Thyroid gland (tissue), 4 donors: ENCODE measurements around the gene ATP6V0A4. TPM values are rescaled to one million over a fixed set of nuclear protein-coding genes. Genes with fewer than 3 reads are reported as not detected.

Experiments used
- DNase-seq, 2 donors: peaks; one replicate each; pipeline ENCODE4 v3.0.0-alpha.2; 2019
- H3K27ac ChIP-seq, 3 donors: fragments of 200-600 bp; sonication (generic); 1 replicate in 2 of 3; 2 replicates in 1 of 3; pipeline ENCODE4 v1.5.1; 2016 to 2019; ENCODE audit warnings: mild to moderate bottlenecking in 1 of 3, moderate library complexity in 1 of 3
- H3K27me3 ChIP-seq: fragments of 200-600 bp; sonication (generic); one replicate; pipeline ENCODE4 v1.5.1; 2019
- H3K36me3 ChIP-seq, 2 donors: fragments of 200-600 bp; sonication (generic); one replicate each; pipeline ENCODE4 v1.5.1; 2016 to 2019
- H3K4me1 ChIP-seq, 2 donors: fragments of 200-600 bp; sonication (generic); one replicate each; pipeline ENCODE4 v1.5.1; 2017 to 2019
- H3K4me3 ChIP-seq, 3 donors: fragments of 200-600 bp; sonication (generic); replicated peaks in 1 of 3; 1 replicate in 2 of 3; 2 replicates in 1 of 3; pipeline ENCODE4 v1.5.1; 2016; ENCODE audit warnings: mild to moderate bottlenecking in 1 of 3
- H3K9me3 ChIP-seq: fragments of 200-600 bp; sonication (generic); one replicate; pipeline ENCODE4 v1.5.1; 2017
- POLR2A ChIP-seq, 2 donors: fragments of 450-650 bp; IDR thresholded peaks; one replicate each; pipeline ENCODE4 v1.6.1; 2017; ENCODE audit warnings: antibody characterized with exemption in 2 of 2, mild to moderate bottlenecking in 2 of 2, moderate library complexity in 1 of 2
- WGBS, 2 donors: methylation state at CpG; one replicate each; pipeline ENCODE4 v1.1.5; 2017; 5-methylcytosine and 5-hydroxymethylcytosine counted together
- intact Hi-C: fragments of 100-400 bp; cut with DNase I; formaldehyde crosslinking; loops from one replicate; pipeline ENCODE4 v1.15.1; 2023
- total RNA-seq, 4 donors: library from RNA; depleted of rRNA; stranded (reverse); fragments of >200 nt; gene quantifications; one replicate each; pipeline ENCODE4 v1.2.3, GENCODE V29; 2016
- TF ChIP-seq, protein P1 (sequence below), 6 experiments: fragments of 200-600 bp in 3 of 6; fragments of 450-650 bp in 3 of 6; sonication (generic) in 3 of 6; IDR thresholded peaks; one replicate each; pipeline ENCODE4 v1.5.1; 2016 to 2019; ENCODE audit warnings: antibody characterized with exemption in 6 of 6, mild to moderate bottlenecking in 2 of 6, inconsistent platforms in 1 of 6, moderate library complexity in 1 of 6

Gene ATP6V0A4
- total RNA-seq, 4 donors from 2014 or later = not detected

DNA sequence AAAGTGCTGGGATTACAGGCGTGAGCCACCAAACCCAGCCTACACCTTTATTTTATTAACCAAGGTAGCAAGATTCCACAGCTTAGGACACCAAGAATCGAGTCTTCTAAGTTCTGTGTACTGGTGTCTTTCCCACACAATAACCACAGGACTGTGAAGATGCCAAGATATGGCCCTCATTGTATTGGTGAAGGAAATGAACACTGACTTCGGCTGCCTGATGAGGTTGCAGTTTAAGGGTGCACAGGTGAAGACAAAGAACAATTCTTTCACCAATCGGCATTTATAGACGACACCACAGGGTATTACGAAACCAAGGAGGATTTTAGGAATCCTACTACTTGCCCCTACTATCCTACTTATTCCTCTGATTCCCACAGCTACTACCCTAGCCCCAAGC is 49.3 kb downstream of the ATP6V0A4 start:
- 92 to 93% methylated on average over 6 of the region's 6 CpGs for whole genome bisulfite sequencing, 2 donors
- no peak for DNase-seq
- intact Hi-C loops = no loop called here
- Histone ChIP-seq H3K27me3 (no peaks in the 10 kb centered on the region), H3K27ac (no peak overlapping the region), H3K36me3 (no peaks in the 10 kb centered on the region), H3K4me3 (no peak overlapping the region), H3K4me1 (peaks cover 0 to 10% of the 10 kb centered on the region in 2 donors), H3K9me3 (no peaks in the 10 kb centered on the region)
- TF ChIP-seq, protein P1, sequence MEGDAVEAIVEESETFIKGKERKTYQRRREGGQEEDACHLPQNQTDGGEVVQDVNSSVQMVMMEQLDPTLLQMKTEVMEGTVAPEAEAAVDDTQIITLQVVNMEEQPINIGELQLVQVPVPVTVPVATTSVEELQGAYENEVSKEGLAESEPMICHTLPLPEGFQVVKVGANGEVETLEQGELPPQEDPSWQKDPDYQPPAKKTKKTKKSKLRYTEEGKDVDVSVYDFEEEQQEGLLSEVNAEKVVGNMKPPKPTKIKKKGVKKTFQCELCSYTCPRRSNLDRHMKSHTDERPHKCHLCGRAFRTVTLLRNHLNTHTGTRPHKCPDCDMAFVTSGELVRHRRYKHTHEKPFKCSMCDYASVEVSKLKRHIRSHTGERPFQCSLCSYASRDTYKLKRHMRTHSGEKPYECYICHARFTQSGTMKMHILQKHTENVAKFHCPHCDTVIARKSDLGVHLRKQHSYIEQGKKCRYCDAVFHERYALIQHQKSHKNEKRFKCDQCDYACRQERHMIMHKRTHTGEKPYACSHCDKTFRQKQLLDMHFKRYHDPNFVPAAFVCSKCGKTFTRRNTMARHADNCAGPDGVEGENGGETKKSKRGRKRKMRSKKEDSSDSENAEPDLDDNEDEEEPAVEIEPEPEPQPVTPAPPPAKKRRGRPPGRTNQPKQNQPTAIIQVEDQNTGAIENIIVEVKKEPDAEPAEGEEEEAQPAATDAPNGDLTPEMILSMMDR (IDR thresholded peaks at IDR 0.05) = no peak
- no peak for TF ChIP-seq POLR2A (IDR thresholded peaks at IDR 0.05)

DNA sequence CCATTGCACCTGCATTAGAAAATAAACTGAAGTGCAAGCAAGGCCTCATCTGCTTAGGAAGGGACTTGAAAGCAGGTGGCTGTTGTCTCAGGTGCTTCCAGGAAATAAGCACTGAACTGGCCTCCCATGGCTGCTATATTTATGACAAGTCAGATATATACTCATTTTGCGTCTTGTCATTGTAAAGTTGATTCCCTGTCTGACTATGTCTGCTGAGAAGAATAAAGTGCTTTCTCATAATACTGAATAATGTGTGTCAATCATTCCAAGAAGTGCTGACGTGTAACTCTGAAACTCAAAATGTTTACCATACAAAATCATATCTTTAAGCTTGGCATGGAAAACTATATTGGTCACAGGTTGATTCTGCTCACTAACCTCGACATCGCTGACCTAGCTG is 51.9 kb downstream of the ATP6V0A4 start:
- Histone ChIP-seq H3K27me3 (no peaks in the 10 kb centered on the region), H3K27ac (no peak overlapping the region), H3K9me3 (no peaks in the 10 kb centered on the region), H3K4me1 (no peaks in the 10 kb centered on the region), H3K36me3 (no peaks in the 10 kb centered on the region), H3K4me3 (no peak overlapping the region)
- TF ChIP-seq, protein P1 (IDR thresholded peaks at IDR 0.05) = no peak
- TF ChIP-seq POLR2A (IDR thresholded peaks at IDR 0.05) = no peak
- 87 to 95% methylated on average over 4 of the region's 4 CpGs for WGBS, 2 donors
- no peak for DNase-seq
- intact Hi-C loops = no loop called here

DNA sequence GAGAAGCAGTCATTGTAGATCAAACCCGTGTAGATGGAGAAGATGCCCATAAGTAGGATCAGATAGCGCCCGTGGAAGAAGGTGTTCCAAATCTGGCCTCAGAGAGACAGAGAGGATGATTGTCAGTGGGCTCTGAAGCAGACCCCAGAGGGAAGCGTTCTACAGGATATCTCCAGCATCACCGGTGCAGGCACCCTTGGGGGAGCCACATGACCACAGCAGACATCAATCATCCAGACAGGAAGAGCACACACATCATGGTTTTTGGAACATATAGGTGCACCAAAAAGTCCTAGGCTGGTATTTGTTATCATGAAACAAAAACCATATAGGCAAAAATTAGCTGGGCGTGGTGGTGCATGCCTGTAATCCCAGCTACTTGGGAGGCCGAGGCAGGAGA is 52.8 kb downstream of the ATP6V0A4 start:
- Histone ChIP-seq H3K9me3 (no peaks in the 10 kb centered on the region), H3K4me1 (no peaks in the 10 kb centered on the region), H3K27me3 (no peaks in the 10 kb centered on the region), H3K27ac (no peak overlapping the region), H3K4me3 (no peak overlapping the region), H3K36me3 (no peaks in the 10 kb centered on the region)
- intact Hi-C loops = no loop called here
- no peak for TF ChIP-seq POLR2A (IDR thresholded peaks at IDR 0.05)
- TF ChIP-seq, protein P1 (IDR thresholded peaks at IDR 0.05) = no peak
- DNase-seq = no peak
- WGBS, 2 donors = 90 to 94% methylated on average over 7 of the region's 7 CpGs

DNA sequence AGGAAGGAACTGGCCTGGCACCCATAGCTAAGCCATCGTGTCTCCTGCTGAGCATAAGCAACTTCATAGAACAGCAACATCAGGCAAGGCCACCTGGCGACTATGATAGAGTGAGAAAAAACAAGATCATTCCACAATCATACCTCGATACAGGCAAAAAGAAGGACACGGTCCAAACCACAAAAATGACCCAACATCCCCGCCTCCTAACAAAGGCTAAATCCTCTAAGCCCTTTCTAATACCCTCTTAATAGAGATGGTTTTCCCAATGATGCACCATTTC is 56.6 kb downstream of the ATP6V0A4 start:
- Histone ChIP-seq H3K27ac (no peak overlapping the region), H3K9me3 (no peaks in the 10 kb centered on the region), H3K4me1 (no peaks in the 10 kb centered on the region), H3K27me3 (no peaks in the 10 kb centered on the region), H3K4me3 (no peak overlapping the region), H3K36me3 (no peaks in the 10 kb centered on the region)
- intact Hi-C loops = no loop called here
- 92 to 94% methylated on average over 5 of the region's 5 CpGs for WGBS, 2 donors
- no peak for TF ChIP-seq POLR2A (IDR thresholded peaks at IDR 0.05)
- TF ChIP-seq, protein P1 (IDR thresholded peaks at IDR 0.05) = no peak
- no peak for DNase-seq

DNA sequence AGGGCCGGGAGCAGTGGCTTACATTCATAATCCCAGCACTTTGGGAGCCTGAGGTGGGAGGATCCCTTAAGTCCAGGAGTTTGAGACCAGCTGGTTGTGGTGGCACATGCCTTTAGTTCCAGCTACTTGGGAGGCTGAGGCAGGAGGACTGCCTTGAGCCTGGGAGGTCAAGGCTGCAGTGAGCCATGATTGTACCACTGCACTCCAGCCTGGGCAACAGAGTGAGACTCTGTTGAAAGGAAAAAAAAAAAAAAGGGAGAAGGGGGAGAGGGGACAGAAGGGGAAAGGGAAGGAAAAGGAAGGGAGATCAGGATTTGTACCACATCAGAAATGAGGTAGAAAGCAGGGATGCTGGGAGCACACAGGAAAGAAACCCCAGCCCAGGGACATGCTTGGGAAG is 58.1 kb downstream of the ATP6V0A4 start:
- Histone ChIP-seq H3K4me1 (no peaks in the 10 kb centered on the region), H3K27ac (no peak overlapping the region), H3K4me3 (no peak overlapping the region), H3K9me3 (no peaks in the 10 kb centered on the region), H3K36me3 (no peaks in the 10 kb centered on the region), H3K27me3 (no peaks in the 10 kb centered on the region)
- 90 to 100% methylated on average over 1 of the region's 1 CpG for WGBS, 2 donors
- no peak for DNase-seq
- intact Hi-C loops = loop anchor here (5.0 kb wide), 1 partner anchor 578 kb away; no protein-coding TSS in a partner anchor
- TF ChIP-seq, protein P1 (IDR thresholded peaks at IDR 0.05) = no peak
- no peak for TF ChIP-seq POLR2A (IDR thresholded peaks at IDR 0.05)
